HG03064 (cell line): ENCODE measurements around the gene MKRN2OS.

ENCODE experiments used
- ATAC-seq: cut with Tn5 transposase; IDR thresholded peaks from one replicate; pipeline ENCODE4 v1.9.1; 2021; ENCODE audit warnings: low read depth; ENCODE audit not compliant: unreplicated experiment

Gene MKRN2OS

DNA sequence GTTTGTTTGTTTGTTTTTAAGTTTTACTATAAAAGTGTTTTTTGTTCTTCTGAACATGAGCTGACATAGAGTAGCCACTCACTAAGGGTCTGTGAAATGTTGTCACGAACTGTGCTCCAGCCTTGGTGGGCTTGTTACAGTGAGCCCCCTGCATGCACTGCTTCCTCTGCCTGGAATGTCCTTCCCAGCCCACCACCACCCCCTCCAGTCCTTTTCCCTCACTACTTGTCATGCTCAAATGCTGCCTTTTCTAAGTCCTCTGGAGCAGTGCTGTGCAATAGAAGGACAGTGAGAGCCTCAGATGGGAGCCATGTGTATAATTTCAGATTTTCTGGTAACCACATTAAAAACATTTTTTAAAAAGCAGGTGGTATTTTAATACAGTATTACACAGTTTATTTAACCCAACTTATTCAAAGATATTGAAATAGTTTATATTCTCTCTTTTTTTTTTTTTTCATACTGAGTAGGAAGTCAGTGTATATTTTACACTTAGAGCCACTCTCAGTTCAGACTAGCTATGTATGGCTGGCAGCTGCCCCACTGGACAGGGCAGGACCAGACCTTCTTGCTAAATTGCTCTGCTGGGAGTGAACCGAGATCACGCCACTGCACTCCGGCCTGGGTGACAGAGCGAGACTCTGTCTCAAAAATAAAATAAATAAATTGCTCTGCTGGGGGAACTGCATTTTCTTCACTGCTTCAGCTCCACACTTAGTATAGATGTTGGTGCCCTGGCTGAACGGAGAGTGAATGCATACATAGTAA, 26.9 kb downstream of the MKRN2OS start:
- no peak for ATAC-seq

- ATAC-seq: no peak
Measured at GRCh38 chr3:12516873-12517272, 28.4 kb downstream of the MKRN2OS start.

- no peak for ATAC-seq
Measured at GRCh38 chr3:12515631-12516030, 29.7 kb downstream of the MKRN2OS start.

- ATAC-seq: no peak
Measured at GRCh38 chr3:12513694-12514446, 31.4 kb downstream of the MKRN2OS start.

- no peak for ATAC-seq
Measured at GRCh38 chr3:12512534-12513118, 32.7 kb downstream of the MKRN2OS start.

GRCh38 chr3:12509466-12509865, 35.8 kb downstream of the MKRN2OS start:
- no peak for ATAC-seq

DNA sequence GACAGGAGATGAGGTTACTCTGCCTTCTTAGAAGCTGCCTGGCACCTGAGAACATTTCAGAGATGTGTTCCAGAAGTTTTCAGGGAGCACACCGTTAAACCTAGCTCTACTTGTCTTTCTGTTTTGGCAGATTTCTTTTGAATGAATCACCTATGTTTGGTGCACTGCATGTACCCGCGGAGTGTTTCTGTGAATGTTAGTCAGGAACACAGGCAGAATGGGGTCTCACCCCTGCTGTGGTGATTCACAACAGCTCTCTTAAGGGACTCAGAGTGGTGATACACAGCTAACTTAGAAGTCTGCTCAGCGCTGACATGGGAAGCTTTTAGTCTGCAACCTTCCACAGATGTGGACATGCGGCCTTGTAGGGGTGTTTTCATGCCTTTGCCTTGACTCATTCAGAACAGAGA, 37.0 kb downstream of the MKRN2OS start:
- ATAC-seq: no peak

- no peak for ATAC-seq
Measured at GRCh38 chr3:12507591-12508281, 37.6 kb downstream of the MKRN2OS start.

GRCh38 chr3:12506201-12506709, 39.0 kb downstream of the MKRN2OS start:
- no peak for ATAC-seq

DNA sequence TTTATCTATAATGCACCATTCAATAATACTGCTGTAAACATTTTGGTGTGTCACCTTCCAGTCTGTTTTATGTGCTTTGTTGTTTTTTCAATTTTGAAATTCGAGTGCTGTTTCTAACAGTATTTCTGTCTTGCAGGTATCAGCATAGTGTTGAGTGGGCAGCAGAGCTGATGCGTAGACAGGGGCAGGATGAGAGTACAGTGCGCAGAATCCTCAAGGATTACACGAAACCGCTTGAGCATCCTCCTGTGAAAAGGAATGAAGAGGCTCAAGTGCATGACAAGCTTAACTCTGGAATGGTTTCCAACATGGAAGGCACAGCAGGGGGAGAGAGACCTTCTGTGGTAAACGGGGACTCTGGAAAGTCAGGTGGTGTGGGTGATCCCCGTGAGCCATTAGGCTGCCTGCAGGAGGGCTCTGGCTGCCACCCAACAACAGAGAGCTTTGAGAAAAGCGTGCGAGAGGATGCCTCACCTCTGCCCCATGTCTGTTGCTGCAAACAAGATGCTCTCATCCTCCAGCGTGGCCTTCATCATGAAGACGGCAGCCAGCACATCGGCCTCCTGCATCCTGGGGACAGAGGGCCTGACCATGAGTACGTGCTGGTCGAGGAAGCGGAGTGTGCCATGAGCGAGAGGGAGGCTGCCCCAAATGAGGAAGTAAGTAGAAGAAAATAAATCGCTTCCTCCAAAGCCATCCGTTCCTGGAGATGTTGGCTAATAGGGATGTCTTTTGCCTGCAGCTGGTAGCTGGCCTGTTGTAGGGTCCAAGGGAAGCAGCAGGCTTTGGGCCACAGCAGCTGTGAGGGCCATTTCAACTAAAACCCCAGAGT, 42.0 kb downstream of the MKRN2OS start:
- ATAC-seq: no peak

DNA sequence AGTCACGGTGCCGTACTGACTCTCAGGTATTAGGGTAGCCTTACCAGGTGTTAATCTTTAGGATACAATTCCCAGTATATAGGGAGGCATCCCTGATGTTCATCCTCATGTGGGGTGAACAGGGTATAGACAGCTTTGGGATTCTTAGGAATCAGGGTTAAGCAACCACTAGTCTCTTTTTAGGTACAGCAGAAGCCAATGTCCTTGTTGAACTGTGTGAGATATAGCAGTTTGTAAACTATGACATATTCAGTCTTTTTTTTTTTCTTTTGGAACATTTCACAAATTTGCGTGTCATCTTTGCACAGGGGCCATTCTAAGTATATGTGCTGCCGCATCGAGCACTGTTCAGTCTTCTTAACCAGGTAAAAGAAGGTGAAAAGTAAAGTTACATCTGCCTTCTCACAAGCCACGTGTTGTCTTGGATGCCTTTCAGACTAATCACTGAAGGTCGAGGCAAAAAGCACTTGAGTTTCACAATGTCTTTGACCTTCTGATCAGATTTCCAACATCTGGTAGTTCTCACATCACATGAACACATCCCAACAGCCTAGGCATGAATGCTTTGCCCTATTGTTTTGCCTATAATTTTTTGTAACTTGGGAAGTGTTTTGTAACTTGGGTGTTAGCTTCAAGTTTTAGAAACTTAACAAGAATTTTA, 43.8 kb downstream of the MKRN2OS start:
- ATAC-seq: no peak

DNA sequence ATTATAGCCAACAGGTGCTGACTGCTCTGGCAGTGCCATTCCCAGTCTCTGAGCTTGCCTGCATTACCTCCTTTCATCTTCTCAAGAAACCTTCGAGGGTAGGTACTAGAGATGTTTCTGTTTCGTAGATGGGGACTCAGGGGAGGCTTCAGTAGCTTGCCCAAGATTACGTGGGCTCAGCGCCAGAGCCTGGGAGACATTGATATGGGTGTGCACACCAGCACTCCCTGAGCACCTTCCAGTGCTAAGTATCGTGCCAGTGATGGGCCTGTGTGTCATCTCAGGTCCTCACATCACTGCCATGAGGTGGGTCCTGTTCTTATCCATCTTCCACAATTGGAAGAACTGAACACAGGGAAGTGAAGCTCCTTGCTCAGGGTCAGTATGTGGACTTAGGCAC, 45.8 kb downstream of the MKRN2OS start:
- no peak for ATAC-seq

DNA sequence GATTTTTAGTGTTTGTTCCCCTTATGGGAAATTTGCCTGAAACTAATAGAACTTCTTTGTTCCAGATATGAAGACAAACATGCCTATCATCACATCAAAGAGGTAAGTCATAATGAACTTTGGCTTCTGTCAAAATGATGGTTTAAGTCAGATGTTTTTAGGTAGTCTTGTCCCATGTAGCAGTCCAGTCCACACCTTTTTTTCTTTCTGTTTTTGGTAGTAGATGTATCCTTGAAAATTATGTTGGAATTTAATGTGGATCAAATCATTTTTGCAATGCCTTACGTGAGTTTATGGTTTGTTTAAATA, 48.9 kb downstream of the MKRN2OS start:
- ATAC-seq: no peak

- no peak for ATAC-seq
Measured at GRCh38 chr3:12495749-12496452, 49.4 kb downstream of the MKRN2OS start.

DNA sequence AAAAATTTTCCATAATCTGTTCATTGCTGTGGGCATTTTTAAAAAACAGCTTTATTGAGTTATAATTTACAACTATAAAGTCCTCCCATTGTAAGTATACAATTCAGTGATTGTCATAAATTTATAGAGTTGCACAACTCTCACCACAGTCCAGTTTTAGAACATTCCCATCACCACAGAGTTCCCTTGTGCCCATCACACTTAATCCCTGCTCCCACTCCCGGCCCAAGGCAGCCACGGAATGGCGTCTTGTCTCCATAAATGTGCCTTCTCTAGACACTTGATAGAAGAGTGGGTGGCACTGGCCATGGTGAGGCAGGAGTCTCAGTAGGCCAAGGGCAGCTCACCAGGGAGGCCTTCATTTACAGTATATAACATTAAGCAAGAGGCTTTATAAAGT, 54.8 kb downstream of the MKRN2OS start:
- no peak for ATAC-seq

- ATAC-seq: no peak
Measured at GRCh38 chr3:12489832-12490231, 55.5 kb downstream of the MKRN2OS start.
